ENCODE data around the gene BBS9.
"Not testable (repeated sequence)": the region's sequence is repeated elsewhere in the genome, so short reads cannot be mapped to it uniquely, and the experiment has no call there.

Gene BBS9

DNA sequence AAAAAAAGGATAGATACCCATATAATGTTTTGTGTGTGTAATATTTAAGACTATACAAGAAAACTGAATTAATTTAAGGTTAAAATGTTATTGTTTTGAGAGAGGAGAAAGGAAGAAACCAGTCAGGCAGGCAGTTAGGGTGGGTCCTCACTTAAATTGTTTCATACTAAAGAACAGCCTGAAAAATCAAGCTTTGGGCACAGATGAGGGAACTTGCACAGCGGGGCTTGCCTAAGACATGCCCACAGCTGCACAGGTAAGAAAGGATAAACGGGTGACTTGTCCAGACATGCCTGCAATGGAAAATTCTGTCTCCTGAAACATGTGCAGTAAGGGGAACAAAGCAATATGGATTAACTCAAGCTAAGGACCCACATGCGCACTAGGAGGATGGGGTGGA, 158.4 kb downstream of the BBS9 start:
- Histone ChIP-seq H3K27ac (no peak overlapping the region), H3K4me1 (peaks cover 0 to 10% (median 0%) of the 10 kb centered on the region in 4 donors), H3K36me3 (peaks cover 0 to 16% (median 10%) of the 10 kb centered on the region in 3 donors), H3K27me3 (no peaks in the 10 kb centered on the region), H3K4me3 (no peak overlapping the region), H3K9me3 (peaks cover 0 to 6% (median 0%) of the 10 kb centered on the region in 3 donors)
- intact Hi-C loops (cut with DNase I; ENCODE audit: low total_unique reads): loop anchor here (10.0 kb wide), 1 partner anchor 47 kb away; no protein-coding TSS in a partner anchor
- TF ChIP-seq, protein P1, sequence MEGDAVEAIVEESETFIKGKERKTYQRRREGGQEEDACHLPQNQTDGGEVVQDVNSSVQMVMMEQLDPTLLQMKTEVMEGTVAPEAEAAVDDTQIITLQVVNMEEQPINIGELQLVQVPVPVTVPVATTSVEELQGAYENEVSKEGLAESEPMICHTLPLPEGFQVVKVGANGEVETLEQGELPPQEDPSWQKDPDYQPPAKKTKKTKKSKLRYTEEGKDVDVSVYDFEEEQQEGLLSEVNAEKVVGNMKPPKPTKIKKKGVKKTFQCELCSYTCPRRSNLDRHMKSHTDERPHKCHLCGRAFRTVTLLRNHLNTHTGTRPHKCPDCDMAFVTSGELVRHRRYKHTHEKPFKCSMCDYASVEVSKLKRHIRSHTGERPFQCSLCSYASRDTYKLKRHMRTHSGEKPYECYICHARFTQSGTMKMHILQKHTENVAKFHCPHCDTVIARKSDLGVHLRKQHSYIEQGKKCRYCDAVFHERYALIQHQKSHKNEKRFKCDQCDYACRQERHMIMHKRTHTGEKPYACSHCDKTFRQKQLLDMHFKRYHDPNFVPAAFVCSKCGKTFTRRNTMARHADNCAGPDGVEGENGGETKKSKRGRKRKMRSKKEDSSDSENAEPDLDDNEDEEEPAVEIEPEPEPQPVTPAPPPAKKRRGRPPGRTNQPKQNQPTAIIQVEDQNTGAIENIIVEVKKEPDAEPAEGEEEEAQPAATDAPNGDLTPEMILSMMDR (IDR thresholded peaks at IDR 0.05): no peak
- no peak for DNase-seq

DNA sequence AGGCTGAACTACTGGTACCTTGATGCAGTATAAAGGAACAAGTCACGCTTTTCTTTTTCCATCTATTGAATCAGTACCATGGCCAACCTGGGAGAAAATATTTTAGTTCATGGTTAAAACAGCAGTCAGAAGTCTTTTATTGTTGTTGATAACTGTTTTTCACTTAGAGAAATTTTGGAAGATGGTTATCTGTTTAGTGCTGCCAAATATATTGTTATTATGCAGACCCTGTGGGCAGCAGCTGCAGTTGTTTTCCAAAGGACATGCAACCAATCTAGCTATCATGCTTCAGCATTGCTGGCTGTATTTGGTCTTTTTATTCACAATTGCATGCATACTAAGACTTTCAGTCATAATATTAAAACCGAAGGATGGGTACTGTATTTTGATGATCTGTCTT, 169.5 kb downstream of the BBS9 start:
- DNase-seq: no peak
- Histone ChIP-seq H3K36me3 (peaks cover under 1 to 10% (median 8%) of the 10 kb centered on the region in 3 donors), H3K27me3 (no peaks in the 10 kb centered on the region), H3K4me1 (peaks cover 0 to 7% (median 0%) of the 10 kb centered on the region in 4 donors), H3K9me3 (peaks cover 0 to 22% (median 4%) of the 10 kb centered on the region in 3 donors), H3K27ac (no peak overlapping the region), H3K4me3 (no peak overlapping the region)
- intact Hi-C loops (cut with DNase I; ENCODE audit: low total_unique reads): no loop called here
- TF ChIP-seq, protein P1 (IDR thresholded peaks at IDR 0.05): no peak

- TF ChIP-seq, protein P1 (IDR thresholded peaks at IDR 0.05): no peak
- Histone ChIP-seq H3K27me3 (no peaks in the 10 kb centered on the region), H3K27ac (no peak overlapping the region), H3K4me3 (no peak overlapping the region), H3K9me3 (peaks cover 0 to 22% (median 4%) of the 10 kb centered on the region in 3 donors), H3K4me1 (peaks cover 0 to 7% (median 0%) of the 10 kb centered on the region in 4 donors), H3K36me3 (peaks cover 6 to 16% (median 8%) of the 10 kb centered on the region in 3 donors)
- DNase-seq: no peak
- intact Hi-C loops (cut with DNase I; ENCODE audit: low total_unique reads): no loop called here
These were observed 170.1 kb downstream of the BBS9 start for GRCh38 chr7:33299425-33299824.

- Histone ChIP-seq H3K36me3 (peaks cover 7 to 16% (median 8%) of the 10 kb centered on the region in 3 donors), H3K27me3 (no peaks in the 10 kb centered on the region), H3K27ac (no peak overlapping the region), H3K9me3 (peaks cover 0 to 22% (median 4%) of the 10 kb centered on the region in 3 donors), H3K4me3 (no peak overlapping the region), H3K4me1 (peaks cover 0 to 7% (median 0%) of the 10 kb centered on the region in 4 donors)
- intact Hi-C loops (cut with DNase I; ENCODE audit: low total_unique reads): no loop called here
- DNase-seq: no peak
- TF ChIP-seq, protein P1 (IDR thresholded peaks at IDR 0.05): no peak
These were observed 170.8 kb downstream of the BBS9 start for GRCh38 chr7:33300131-33300530.

DNA sequence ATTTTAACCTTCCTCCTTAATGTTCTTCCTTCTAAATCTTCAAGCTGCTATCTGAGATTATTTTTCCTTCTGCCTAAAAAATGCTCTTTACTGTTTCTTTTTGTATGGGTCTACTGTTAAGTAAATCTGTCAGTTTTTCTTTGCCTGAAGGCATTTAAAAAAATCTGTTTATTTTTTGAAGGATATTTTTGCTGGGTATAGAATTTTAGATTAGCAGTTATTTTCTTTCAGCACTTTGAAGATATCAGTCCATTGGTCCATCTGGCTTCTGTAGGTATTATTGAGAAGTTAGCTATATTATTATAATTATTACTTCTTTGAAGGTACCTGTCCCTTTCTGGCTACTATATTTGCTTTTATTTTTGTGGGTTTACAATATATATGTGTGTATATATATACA, 171.4 kb downstream of the BBS9 start:
- Histone ChIP-seq H3K27ac (no peak overlapping the region), H3K36me3 (peaks cover 7 to 16% (median 8%) of the 10 kb centered on the region in 3 donors)
- no peak for DNase-seq

GRCh38 chr7:33303978-33304557, 174.7 kb downstream of the BBS9 start:
- intact Hi-C loops (cut with DNase I; ENCODE audit: low total_unique reads): not testable (repeated sequence)

More for the DNA sequence above, 171.4 kb downstream of the BBS9 start:
- H3K4me3 ChIP-seq: no peak overlapping the region
- H3K9me3 ChIP-seq: peaks cover 0 to 22% (median 4%) of the 10 kb centered on the region in 3 donors
- TF ChIP-seq, protein P1 (IDR thresholded peaks at IDR 0.05): no peak
- intact Hi-C loops (cut with DNase I; ENCODE audit: low total_unique reads): no loop called here
- H3K27me3 ChIP-seq: no peaks in the 10 kb centered on the region
- H3K4me1 ChIP-seq: peaks cover 0 to 7% (median 0%) of the 10 kb centered on the region in 4 donors

More at GRCh38 chr7:33303978-33304557, 174.7 kb downstream of the BBS9 start:
- Histone ChIP-seq H3K9me3 (peaks cover 0 to 22% (median 4%) of the 10 kb centered on the region in 3 donors), H3K36me3 (peaks cover 7 to 16% (median 8%) of the 10 kb centered on the region in 3 donors)
- H3K27ac ChIP-seq, H3K4me1 ChIP-seq, DNase-seq, H3K4me3 ChIP-seq, H3K27me3 ChIP-seq: not testable (repeated sequence)
